Body of pancreas (tissue), 4 donors: ENCODE measurements around the gene EPM2A.

Experiments
- POLR2A ChIP-seq, 3 donors: fragments of 450-650 bp; IDR thresholded peaks; one replicate each; pipeline ENCODE4 v1.6.1; 2016; ENCODE audit warnings: antibody characterized with exemption in 3 of 3, mild to moderate bottlenecking in 2 of 3
- TF ChIP-seq, protein P1 (sequence below), 7 experiments: fragments of 450-650 bp in 4 of 7; fragments of 200-600 bp in 3 of 7; sonication (generic) in 3 of 7; IDR thresholded peaks; one replicate each; pipeline ENCODE4 v1.5.1; 2016 to 2019; ENCODE audit warnings: antibody characterized with exemption in 7 of 7

DNA sequence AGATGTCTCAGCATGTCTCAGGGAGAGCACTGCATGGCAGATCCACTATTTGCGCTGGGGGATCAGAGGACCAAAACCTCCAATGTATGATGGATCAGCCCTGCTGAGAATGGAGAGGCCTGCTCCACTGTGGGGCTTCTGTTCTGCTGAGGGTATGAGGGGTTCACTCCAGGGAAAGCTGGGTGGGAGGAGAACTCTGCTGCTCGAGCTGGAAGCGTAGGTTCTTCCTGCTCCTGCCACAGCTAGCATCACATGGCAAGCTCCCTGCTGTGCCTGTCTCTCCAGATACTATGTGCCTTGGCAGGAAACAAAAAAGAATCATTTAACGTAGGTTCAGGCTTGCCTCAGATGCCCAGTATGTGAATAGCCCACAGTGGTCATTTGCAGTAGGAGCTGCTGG is 105.8 kb downstream of the EPM2A start:
- TF ChIP-seq POLR2A (IDR thresholded peaks at IDR 0.05), result no peak
- TF ChIP-seq, protein P1, sequence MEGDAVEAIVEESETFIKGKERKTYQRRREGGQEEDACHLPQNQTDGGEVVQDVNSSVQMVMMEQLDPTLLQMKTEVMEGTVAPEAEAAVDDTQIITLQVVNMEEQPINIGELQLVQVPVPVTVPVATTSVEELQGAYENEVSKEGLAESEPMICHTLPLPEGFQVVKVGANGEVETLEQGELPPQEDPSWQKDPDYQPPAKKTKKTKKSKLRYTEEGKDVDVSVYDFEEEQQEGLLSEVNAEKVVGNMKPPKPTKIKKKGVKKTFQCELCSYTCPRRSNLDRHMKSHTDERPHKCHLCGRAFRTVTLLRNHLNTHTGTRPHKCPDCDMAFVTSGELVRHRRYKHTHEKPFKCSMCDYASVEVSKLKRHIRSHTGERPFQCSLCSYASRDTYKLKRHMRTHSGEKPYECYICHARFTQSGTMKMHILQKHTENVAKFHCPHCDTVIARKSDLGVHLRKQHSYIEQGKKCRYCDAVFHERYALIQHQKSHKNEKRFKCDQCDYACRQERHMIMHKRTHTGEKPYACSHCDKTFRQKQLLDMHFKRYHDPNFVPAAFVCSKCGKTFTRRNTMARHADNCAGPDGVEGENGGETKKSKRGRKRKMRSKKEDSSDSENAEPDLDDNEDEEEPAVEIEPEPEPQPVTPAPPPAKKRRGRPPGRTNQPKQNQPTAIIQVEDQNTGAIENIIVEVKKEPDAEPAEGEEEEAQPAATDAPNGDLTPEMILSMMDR (IDR thresholded peaks at IDR 0.05), result no peak
